Loucy (cell line): ENCODE measurements around the gene PACSIN3.

Experiments used
- CTCF ChIP-seq: fragments of 200-600 bp; sonication (generic); conservative IDR thresholded peaks from 2 replicates; pipeline ENCODE4 v1.5.1; 2014; ENCODE audit warnings: mild to moderate bottlenecking, antibody characterized with exemption, low read length
- EZH2phosphoT487 ChIP-seq: fragments of 200-600 bp; IDR thresholded peaks from 2 replicates; pipeline ENCODE4 v1.6.1; 2018; ENCODE audit warnings: antibody characterized with exemption, mild to moderate bottlenecking, moderate library complexity, borderline replicate concordance

- no peak for TF ChIP-seq CTCF
- no peak for TF ChIP-seq EZH2phosphoT487
These were observed 27.8 kb upstream of the PACSIN3 start for GRCh38 chr11:47213950-47214565.
